GM19025 (cell line): ENCODE results near the gene NCBP2L.

Experiments
- ATAC-seq: cut with Tn5 transposase; IDR thresholded peaks from one replicate; pipeline ENCODE4 v1.9.1; 2021; ENCODE audit warnings: mild to moderate bottlenecking, low read depth, moderate library complexity; ENCODE audit not compliant: unreplicated experiment

Gene NCBP2L

DNA sequence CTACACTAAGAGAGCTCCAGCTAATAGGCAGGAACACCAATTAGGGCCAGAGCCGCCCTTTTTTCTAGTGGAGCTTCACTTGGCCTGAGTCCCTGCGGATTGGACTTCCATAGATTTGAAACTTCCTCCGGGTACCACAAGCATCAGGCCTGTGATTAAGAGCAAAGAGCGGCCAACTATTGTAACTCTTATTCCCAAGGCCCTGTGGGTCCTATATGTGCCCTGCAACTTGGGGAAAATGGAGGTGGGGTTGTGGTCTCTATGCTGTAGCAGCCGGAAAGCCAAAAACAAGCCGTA, at the start of gene NCBP2L:
TSS of gene NCBP2L (plus strand) at position 198 of the 297 bp plus-strand sequence. CDS start 16,488 bp downstream, outside the sequence.
- no peak for ATAC-seq

DNA sequence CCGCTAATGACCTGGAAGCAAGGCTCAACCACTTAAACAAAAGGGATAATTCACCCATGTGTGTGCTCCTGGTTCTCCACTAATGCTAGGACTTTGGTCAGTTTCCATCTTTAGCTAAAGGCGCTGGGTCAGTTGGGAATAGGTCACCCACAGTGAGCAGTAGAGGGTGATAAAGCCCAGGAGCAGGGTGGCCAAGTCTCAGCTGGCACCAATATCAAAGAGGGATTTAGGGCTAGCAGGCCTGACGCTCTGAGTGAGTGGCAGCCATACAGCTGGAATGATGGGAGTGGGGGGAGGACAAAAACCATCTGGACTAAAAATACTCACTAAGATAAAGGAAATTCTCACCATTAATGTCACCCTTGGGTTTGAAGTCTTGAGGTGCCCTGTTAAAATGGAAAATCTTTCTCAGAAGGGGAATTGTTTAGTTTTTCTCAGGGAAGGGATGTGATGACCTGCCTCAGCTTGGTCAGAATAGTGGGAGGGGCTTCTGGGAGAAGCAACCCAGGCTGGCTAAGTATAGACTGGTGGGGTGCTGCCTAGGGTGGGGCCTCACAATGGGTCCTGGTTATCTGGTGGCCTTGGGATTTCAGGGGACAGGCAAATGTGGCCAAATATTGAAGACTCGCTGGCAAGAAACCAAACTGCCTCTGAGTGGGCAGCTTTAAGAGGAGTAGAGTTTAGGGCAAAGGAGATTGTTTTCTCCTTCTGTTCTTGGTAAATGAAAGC, 49.0 kb upstream of the NCBP2L start:
- ATAC-seq = no peak

DNA sequence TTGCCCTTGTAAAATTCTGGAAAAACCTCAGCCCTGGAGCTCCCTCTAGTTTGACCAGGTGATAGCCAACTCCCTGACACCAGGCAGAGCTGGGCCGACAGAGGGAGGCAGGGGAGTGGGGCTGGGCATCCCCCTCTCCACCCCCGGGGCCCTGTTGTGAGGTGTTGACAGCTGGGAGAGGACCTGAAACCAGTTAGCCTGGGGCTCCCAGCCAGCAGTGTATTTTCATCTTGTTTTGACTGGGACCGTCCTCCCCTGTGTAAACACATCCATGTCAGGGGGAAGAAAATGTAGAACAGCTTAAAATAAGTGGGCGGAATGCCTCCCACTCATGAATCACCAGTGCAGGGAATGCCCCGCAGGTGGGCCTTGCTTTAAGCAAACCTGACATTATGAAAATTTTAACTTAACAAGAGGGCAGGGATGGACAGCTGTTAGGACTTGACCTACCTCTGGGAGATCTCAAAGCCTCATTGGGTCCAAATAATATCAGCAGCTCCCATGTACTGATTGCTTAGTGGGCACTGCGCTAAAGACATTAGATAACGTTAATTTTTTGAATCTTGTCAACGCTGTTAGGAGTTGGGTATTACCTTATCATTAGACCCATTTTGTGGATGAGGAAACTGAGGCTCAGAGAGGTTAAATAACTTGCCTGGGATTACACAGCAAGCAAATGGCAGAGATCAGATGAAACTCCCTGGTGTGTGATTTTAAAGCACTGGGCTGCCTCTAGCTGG, 47.8 kb upstream of the NCBP2L start:
- peak; percentile 89 for ATAC-seq

DNA sequence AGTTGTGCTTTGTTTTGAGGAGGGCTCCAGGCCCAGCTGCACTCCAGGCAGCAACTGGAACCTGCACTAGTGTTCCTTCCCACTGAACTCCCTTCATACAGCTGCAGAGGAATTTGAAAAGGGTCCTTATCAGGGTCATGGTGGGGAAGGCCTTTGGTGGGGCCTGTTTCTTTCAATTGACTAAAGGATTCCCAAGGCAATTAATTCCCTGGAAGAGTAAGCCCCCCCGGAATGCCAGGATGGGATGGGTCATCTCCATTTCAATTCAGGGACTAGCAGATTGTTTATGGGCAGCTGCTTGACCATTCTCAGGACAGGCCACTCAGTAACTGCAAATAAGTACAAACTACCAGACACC, 47.3 kb upstream of the NCBP2L start:
- ATAC-seq = no peak

DNA sequence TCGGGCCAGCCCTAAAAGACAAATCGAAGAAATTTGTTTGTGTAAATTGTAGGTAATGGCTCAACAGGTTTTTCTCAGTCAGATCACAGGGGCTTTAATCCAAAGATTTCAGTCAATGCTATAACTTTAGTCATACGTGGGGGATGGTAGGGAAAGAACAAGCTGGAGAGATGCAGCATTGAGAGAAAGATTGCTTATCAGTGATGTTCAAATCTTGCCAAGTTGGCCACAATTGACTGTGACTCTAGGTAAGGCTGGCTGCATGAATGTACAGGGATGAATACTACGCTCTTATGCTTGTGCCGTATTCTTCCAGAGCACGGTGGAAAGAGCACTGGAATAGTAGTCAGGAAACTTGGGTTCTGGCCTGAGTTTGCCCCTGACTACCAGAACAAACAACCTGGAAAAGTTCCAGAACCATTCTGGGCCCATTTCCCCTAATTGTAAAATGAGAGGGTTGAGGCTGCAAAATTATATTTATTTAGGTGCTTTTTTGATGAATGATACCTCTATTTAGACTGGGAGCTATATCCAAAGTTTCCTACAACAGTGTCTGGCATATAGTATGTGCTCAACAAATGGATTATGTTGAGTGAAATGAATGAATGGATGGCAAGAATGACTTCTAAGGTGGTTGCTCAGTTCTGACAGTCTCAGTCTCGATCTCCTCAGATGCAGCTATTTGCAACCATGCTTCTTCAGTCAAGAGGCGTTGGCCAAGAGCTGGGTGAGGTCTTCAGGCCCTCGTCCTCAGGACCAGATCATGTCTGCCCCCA, 46.4 kb upstream of the NCBP2L start:
- no peak for ATAC-seq

DNA sequence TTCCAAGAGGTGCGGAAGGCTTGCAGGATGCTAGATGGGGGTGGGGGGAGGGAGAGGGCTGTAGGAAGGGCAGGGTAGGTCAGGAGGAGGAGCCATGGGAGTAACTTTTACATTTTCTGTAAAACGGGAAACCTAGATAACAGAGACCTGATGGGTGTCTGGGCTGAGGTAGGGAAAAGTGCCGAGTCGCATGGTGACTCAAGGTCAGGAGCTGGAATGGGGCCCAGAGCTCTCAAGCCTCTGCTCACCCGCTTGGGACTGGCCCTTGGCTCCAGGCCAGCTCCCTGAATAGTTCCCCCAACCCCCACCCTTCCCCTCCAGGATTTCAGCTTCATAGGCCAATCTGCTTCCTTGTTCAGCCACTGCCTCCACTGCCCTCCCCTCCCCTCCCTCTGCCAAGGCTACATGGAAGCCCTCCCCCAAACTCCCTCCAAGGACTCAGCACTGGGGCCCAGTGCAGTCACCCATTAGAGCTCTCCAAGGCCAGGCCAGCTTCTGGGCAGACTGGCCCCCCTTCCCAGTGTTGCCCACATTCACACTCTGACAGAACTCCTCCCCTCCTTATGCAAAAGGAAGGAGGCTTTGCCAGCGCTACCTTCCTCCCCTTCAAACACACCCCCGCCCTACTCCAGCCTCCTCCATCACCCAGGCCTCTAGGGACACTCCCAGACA, 45.6 kb upstream of the NCBP2L start:
- no peak for ATAC-seq

DNA sequence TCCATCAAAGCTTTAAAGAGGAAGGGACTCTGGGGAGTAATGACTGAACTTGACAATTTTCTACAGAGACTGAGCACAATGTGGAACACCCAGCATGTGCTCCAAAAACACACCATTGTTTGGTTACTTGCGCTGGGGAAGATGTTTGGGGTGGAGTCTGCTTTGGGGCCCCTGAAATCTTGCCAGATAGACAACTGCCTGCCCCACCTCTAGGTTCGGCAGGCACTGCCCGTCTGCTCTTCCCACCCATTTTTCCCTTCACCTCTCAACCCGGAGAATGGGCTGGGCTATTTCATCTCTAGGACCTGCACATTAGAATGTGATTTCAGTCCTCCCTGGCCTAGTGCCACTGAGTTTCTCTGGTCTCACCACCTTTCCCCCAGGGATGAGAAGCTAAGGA, 43.8 kb upstream of the NCBP2L start:
- ATAC-seq = no peak

DNA sequence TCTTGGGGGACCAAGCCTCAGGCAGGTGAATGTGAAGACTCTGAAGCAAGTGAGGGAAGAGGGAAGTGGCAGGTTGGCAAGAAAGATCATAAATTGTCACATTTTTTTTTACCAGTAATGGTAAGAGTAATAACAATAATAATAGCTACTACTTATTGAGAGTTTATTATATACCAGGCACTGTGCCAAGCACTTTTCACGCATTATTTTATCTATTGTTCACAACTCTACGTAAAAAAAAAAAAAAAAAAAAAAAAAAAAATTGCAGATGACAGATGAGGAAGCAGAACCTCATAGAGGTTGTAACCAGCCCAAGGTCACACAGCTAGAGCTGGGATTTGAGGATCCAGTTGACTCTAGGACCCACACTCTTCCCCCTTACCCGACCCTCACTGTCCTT, 42.9 kb upstream of the NCBP2L start:
- ATAC-seq = no peak

DNA sequence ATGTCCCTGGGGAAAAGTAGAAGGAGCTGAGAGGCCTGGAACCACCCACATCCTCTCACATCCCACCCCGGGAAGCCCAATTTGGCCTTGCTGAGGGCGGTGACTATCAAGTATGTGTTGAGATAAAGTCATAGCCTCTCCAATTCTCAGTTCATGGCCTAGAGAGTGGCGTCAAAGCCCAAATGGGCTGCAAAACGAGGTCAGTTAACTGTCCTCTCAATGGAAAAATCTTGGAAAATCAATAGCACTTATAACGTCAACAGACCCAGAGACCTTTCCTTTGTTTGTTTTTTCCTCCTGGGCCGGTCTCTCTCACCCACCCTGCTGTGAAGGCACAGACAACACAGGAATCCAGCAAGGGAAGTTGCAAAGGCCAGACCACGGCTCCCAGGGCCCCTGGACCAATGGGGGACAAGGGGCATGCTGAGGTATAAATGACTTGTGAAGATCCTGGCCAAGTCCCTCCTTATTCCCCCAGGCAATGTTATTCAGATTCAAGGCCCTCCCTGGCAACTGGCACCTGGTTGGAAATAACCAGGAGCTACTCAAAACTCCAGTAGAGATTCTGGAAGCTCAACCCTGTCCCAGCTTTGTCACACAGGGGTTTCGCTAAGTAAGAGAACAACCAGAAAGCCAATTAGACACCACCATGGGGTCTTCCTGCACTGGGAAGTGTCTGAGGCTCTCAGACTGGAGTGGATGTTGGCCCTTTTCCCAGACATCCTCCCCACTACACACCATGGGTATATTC, 40.6 kb upstream of the NCBP2L start:
- no peak for ATAC-seq

DNA sequence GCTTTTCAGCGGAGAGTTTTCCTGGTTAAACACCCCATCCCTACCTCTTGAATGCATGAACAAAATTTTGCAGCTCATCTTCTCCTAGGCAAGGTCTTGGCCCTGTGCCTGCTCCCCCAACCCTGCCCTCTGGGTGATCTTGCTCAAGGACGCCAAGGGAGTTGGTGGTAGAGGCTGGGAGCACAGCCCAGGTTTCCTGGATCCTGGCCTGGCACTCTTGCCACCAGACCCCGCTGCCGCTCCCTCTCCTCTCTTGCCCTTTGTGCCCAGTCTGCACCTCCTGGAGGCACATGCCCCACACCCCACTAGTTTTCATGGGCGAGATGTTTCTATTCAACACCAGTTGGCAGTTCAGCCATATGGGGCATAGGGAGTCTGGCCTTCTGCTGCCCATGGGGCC, 39.3 kb upstream of the NCBP2L start:
- no peak for ATAC-seq

DNA sequence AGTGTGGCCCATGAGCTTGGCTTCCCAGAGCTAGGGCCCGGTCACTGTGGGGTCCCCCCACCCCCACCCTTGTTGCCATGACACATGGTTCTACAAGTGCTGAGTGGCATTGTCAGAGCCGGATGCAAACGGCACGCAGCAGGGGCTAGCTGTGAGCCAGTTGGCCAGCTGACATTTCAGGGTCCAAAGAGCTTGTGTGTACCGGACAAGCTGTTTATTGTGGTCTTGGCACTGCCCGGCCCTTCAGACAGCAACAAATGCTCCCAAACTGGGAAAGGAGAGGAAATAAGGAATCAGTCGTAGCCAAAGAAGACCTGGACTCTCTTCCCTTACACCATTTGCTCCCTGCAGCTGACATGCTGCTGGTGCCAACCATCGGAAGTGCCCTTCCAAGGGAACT, 38.8 kb upstream of the NCBP2L start:
- ATAC-seq = no peak

DNA sequence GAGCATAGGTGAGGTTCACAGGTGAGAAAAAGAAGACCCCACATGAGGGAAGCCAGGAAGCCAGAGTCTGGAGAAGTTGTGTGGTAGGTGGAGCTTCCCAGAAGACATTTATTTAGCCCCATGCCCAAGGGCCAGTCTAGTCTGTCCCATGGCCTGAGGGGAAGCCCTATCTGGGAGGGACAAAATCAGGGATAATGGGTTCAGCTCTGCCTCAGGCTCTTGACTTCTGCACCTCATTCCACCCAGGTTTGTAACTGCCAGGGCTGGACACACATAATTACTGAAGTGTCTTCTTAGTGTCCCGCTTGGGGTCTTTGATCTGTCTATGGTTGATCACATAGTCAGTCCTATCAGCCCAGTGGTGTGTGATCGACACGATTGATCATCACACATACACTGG, 38.0 kb upstream of the NCBP2L start:
- no peak for ATAC-seq

DNA sequence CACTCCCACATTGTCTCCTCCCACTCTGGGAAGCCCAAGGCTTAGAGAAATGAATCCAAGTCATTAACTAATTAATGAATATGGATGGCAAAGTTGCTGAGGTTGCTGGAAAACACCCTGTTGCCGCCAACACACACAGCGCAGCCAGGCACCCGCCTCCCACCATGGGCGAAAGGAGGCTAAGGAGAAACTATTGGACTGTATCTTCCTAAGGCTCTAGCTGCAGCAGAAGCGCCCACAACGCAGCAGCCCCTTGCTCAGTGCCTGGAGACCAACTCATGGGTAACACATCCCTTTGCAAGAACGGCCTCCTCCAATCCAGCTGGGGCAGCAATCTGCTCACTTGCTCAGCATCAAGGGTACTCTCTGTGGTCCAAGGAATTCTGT, 36.1 kb upstream of the NCBP2L start:
- no peak for ATAC-seq

DNA sequence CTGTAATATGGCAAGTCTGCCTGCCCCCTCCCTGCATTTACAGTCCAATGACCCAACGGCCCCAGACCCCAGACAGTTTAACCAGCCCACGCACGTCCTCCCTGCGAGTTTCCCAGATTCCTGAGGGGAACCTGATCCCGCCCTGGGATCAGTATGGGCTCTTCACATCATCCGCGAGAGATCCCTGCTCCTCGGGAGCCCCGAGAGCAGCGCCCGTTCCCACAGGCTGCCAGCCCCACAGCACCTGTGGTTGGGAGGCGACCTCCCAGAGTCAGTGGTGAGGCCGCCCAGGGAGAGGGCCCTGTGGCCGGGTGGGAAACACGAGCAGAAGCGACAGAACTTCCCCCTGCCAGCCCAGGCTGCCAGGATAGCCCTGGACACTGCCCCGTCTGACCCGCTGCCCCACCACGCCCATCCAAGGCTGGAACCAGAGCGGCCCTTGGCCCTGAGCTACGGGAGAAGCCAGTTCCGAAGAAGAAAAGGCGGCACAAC, 34.8 kb upstream of the NCBP2L start:
- no peak for ATAC-seq

DNA sequence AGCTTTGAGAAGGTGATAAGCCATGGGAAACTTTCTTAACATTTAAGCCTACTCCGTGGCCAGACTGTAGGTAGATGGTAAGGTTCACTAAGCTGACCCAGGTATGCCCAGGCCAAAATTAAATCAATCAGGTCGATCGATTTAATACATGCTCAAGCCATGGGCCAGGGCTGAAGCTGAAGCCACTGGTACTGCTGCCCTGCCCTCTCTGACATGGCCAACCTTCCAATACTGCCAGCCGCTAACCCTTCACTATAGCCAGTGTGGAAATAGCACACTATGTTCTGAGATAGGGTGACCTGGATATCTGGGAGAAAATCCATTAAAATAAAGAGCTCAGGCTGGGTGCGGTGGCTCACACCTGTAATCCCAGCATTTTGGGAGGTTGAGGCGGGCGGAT, 33.5 kb upstream of the NCBP2L start:
- ATAC-seq = no peak

DNA sequence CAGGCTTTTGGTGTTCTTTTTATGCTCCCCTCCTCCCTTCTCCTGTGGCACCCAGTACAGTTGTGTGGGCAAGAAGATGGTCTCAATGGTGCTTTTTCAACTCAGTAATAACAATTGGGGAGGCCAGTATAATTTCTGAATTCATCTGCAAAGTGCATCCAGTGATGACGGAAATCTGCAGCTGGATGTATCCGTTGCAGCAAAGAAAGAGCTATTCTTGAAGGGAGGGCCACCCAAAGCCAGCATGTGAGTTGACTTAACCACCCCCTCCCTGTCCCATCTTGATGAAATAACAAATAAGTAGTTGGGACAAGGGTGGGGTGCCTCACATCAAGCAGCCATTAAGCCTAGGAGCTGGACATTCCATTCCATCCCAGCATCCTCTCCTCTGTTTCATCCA, 32.7 kb upstream of the NCBP2L start:
- no peak for ATAC-seq

DNA sequence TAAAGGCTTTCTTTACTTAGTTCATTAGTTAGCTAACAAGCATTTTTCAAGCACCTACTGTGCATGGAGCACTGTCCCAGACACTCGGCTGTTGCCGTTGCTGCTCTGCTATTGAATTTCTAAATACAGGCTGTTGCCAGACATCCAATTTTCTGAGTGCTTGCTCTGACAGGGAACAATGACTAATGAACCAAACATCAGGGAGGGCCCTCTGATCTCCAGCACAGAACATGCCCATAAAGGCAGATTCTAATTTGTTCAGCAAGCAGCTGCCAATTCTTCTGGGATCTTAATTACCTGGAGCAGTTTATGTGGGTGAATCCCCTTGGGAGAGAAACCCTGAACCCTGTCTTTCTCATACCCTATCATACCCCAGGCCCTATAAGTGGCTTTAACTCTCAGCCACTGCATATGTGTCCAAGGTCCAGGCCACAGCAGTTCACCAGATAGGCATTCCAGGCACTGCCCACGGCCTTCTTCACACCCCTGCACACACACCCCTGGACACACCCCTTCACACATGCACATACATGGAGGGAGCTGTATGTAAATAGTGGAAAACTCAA, 29.9 kb upstream of the NCBP2L start:
- ATAC-seq = no peak

DNA sequence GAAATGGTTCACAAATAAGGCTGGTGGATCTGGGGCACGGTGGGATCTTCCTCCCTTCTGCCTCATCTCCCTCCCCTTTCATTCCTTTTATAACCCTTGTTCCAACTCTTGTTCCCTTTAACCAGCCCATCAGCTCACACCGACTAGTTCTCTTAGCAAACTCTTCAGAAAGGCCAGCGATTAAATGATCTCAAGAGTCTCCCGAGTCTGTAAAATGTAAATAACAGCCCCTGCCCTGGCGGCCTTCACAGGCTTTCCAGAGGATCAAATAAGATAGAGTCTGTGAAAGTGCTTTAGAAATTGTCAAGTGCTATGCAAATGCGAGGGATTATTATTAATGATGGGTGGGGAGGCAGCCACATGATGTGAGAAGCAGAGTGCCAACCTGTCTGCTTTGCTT, 29.0 kb upstream of the NCBP2L start:
- ATAC-seq = no peak

DNA sequence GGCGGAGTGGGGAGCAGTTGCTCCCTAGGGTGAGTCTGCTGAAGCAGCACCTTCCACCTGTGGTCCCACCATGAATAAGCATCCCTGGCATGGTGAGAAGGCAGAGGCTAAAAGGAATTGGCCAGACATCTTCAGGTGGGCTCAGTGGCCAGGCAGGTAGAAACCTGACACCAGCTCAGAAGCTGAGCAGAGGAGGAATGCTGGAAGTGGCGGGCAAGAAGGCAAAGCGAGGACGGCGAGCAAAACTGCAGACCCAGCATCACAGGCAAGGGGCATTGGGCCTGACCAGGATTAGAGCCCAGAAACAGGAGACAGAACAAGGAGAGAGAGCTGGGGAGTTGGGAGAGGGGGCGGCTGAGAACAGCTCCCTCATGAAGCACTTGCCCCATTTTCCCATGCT, 27.3 kb upstream of the NCBP2L start:
- no peak for ATAC-seq

DNA sequence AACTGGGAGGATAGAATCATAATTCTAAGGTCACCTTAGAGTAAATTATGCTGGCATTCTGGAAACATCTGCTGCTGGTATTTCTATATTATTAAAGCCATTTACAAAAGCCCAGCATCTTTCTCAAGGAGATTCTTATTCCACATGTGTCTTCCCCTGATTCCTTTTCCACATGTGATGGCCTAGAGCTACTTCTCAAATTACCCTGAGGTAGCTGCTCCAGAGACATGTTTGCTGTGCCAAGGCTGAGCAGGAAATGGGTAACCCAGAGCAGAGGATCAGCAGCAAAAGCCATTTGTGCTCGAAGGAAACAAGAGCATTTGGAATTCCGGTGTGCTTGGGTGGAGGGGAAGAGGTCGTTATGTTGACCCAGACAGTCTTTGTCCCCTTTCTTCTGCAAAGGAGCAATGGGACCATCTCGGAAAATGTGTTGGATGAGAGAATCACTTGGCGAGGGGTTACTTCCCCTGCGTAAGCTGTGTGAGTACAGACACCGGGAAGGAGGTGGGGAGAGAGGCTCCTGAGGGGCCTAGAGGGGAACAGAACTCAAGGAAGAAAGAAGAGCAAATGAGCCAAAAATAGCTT, 26.6 kb upstream of the NCBP2L start:
- no peak for ATAC-seq
